Measurements from ENCODE around the gene HRK.

- TF ChIP-seq NRF1 (conservative IDR thresholded peaks at IDR 0.05; ENCODE audit: low read depth, low read length) (no peak), FOS (IDR thresholded peaks at IDR 0.05; ENCODE audit: borderline replicate concordance, extremely low read depth, insufficient read length) (no peak), TBL1XR1 (IDR thresholded peaks at IDR 0.05; ENCODE audit: low read depth, low read length) (no peak), PBX3 (IDR thresholded peaks at IDR 0.05; ENCODE audit: insufficient replicate concordance, low read depth, low read length) (no peak), RFX5 (IDR thresholded peaks at IDR 0.05; ENCODE audit: low read depth, low read length) (no peak), POLR2AphosphoS5 (IDR thresholded peaks at IDR 0.05; ENCODE audit: low read length) (no peak), NBN (IDR thresholded peaks at IDR 0.05) (no peak), CBX5 (IDR thresholded peaks at IDR 0.05; ENCODE audit: low read depth) (no peak), POLR2A (IDR thresholded peaks at IDR 0.05; ENCODE audit: low read depth, low read length) (no peak), EP300 (IDR thresholded peaks at IDR 0.05; ENCODE audit: borderline replicate concordance in 1 of 2, control insufficient read depth in 1 of 2, low read depth in 2 of 2, low read length in 2 of 2) (no peak), CTCF (IDR thresholded peaks at IDR 0.05 in 2 of 3, conservative IDR thresholded peaks at IDR 0.05 in 1 of 3; ENCODE audit: control insufficient read depth in 2 of 3, extremely low read depth in 1 of 3, insufficient read depth in 1 of 3, low read depth in 3 of 3, low read length in 3 of 3) (no peak), RELA (IDR thresholded peaks at IDR 0.05; ENCODE audit: borderline replicate concordance, partially characterized antibody) (no peak)
Measured at GRCh38 chr12:116884871-116885270, 3.6 kb upstream of the HRK start.

All from GM12878 (cell line).